Germinal center (tissue), 1 donor: ENCODE results near the gene PRPF19.
A peak's percentile ranks its signal among the peaks of the same experiment; 100 is the strongest.

Experiments
- DNase-seq: peaks from one replicate; pipeline ENCODE4 v3.0.0; 2012; ENCODE audit warnings: mixed read lengths, low spot score

The PRPF19 gene

DNA sequence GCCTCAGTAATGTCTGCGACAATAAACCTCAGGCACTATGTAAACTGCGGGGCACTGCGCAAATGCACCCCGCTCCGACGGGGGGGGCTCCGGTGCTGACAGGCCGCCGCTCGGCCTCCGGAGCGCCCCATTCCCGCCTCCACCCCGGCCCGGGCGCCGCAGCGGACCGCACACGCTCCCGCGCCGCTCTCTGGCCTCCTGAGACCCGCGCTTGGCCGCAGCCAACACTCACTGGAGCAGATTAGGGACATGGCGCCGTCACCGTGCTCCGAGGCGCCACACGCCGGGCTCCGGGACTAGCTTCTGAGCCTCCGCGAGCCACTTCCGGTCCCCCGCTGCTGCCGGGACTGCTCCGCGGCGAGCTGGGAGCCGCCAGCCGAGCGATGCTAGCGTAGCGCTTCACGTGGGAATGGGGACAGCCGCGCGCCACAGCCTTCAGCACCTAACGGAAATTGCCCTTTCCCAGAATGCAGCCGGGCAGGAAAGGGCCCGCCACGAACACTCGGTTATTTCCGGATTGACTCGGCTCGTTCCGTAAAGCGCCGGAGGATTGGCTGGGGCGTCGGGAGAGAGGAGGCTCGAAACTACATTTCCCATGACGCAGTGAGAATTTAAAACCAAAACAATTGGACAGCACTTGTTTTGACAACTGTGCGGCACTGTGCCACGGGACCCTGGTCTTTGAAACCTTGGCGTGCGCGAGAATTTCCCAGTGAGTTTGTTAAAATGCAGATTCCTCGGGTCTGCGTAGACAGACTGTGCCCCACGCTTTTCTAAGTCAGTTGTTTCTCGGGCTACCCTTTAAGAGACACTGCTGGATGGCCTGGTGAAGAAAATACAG, at the start of gene PRPF19:
Gene PRPF19, minus strand, starts transcription at position 454 of the 841 bp plus-strand sequence. Its CDS starts 203 bp downstream, at position 251.
- DNase-seq = peak; percentile 95

DNA sequence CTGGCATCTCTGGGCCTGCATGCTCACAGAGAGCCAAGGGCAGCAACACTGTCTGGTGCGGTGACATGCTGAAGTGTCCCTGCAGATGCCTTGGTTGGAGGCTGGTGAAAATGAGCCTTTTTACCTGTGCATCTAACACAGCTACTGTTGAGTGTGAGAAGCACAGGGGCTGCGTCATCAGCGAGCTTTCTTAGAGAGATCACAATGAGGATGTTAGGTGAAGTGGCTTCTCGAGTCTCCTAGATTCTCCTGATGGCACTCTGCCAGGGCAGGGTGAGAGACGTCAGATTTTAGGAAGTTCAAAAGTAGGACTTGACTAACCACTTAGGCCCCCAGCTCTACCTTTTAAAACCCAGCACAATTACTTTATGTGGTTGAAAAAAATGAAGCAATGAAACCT, 49.2 kb upstream of the PRPF19 start:
- DNase-seq = no peak

DNA sequence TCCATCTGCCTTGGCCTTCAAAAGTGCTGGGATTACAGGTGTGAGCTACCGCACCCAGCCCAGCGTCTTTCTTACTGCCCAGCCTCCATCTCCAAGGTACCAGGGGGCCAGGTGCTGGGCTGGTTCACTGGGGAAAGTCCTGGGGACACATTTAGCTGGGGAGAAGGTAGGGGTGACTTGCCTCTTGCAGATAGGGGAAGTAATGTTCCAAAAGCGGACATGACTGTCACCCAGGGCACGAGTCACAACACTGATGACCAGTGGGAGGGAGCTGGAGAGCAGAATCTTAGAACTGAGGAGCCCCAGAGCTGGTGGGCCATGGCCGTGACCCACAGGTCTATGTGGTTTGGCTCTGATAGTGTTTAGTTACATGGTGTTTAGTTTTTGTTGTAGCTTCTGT, 48.0 kb upstream of the PRPF19 start:
- DNase-seq = no peak

DNA sequence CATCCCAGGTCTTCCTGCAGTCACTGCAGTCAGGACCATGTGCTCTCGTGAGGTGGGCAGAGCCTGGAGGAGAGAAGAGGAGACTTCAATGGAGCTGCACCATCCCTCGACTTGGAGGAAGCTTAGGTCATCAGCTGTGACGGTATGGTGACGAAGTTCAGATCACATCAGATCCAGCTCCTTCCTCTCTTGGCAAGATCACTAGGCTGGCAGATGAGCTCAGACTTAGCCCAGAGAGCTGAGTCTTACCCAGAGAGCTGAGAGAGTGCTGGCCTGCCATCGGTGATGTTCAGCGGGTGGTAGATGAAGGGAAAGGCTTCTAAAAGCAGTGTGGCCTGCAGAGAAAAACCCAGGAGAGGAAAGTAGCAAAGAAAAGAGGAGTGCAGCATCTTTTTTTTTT, 47.4 kb upstream of the PRPF19 start:
- no peak for DNase-seq

DNA sequence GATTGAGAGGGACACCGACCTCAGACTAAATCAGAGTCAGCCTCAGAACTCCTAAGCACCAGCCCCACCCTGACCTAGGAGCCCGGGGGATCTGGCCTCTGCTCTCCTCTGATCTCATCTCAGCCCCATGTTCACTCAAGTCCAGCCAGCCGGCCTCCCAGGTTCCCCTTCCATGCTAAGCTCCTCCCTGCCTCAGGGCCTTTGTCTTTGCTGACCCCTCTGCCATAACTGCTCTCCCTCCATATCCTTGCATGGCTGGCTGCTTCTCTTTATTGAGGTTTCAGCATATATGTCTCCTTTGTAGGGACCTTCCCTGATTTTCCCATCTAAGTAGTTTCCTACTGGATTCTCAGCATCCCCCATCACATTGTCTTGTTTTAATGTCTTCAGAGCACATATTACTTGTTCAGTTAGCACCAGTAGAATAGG, 46.4 kb upstream of the PRPF19 start:
- DNase-seq = no peak

DNA sequence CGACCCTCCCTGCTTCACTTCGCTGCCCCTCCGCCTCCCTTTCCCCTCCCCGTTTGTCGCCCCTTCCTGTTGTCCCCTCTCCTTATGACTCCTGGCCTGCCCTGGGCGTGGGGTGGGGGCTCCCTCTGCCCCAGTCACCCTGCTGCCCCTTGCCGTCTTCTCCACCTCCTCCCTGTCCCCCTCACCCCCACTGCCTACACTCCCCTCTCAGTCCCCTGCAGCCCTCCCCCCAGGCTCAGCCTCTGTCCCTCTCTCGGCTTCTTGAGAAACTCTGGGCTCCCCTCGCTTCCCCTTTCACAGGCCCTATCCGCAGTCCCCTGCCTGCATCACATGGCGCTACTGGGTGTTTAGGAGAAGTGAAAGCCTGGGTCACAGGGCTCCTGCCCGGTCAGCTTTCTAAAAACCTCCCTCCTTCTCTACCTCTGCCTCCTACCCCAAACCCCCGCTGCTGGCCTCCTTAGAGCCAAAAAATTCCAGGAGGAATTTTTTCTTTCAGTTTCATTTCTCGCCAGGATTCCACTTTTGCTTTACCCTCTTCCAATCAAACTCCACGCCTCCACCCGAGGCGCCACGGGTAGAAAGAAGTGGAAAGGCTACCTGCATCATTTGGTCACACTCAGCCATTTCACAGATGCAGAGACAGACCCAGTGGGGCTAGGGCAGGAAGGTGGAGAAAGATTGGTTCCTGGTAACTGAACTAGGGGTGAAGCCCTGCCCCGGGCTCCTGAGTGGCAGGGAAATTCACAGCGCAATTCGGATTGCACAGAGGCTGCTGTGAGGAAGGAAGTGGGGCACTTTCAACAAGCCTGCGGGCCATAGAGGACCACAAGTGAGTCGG, 45.7 kb upstream of the PRPF19 start, which contains the start of gene SLC15A3:
Gene SLC15A3, minus strand, starts transcription at position 273 of the 838 bp plus-strand sequence. CDS start 625 bp downstream, outside the sequence.
- DNase-seq = peak; percentile 86

DNA sequence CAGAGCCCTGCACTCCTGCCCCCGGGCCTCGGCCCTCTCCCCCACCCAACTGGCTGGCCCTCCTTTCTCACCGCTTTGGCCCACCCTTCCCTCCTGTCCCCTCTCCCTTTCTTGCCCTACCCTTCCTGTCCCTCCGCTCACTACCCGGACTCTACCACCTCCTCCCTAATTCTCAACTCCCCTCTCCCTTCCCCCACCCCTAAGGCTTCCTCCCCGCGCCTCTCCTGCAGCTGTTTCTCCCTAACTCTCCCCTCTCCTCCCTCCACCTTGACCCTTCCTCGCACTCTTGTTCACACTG, 45.2 kb upstream of the PRPF19 start:
- peak; percentile 37 for DNase-seq

DNA sequence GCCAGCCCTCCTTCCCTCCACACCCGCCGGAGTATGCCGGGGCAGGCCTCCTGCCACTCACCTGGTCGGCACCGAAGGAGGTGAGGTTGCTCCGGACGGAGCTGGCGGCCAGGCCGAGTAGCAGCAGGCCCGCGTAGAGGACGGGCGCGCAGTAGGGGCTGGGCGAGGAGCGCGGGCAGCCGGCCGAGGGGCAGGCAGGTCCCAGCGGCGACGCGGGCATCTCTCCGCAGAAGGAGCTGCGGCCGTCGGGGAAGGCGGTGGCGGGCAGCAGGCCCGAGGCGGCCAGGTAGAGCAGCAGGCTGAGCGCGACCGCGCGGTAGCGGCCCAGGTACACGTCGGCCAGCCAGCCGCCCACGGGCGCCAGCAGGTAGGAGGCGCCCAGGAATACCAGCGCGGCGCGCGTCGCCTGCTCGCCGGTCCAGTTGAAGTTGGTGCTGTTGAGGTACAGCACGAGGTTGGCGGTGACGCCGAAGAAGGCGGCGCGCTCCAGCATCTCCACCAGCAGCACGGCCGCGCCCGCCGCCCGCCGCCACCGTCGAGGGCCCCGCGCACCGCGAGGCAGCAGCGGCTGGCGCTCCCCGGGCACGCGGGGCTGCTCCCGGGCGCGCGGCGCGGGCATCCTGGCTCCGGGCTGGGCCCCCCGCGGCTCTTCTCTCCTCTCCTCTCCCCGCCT, 44.7 kb upstream of the PRPF19 start:
- peak; percentile 33 for DNase-seq

DNA sequence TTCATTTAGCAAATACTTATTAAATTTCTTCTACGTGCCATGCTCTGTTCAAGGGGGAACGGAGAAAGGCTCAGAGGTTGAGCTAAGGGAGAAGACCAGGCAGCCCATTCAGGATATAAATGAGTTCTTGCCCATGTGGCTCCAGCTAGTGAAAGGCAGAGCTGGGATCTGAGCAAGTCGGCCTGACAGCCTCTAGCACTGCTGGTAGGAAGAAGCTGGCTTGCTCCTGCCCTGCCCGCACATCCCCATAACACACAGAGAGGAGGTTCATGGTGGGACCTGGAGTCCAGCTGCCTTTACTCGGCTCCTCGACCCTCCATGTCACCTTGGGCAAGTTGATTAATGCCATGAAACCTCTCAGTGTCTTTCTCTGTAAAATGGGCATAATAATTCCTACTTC, 43.6 kb upstream of the PRPF19 start:
- no peak for DNase-seq

DNA sequence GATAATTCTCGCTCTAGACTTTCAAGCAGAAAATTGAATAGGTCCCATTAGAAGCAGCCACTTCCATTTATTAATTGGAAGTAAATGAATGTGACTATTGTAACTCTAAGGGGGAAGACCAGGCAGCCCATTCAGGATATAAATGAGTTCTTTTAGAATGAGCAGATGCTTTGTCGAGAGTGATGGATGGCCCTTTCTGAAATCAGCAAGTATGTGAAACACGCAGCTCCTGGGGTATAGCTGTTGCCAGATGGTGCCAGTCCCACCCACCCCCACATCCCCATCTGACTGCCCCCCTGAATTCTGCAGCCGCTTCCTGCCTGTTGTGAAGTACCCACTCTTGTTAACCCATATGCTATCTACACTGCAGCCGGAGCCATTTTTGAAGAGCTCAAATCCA, 41.9 kb upstream of the PRPF19 start:
- DNase-seq = no peak

DNA sequence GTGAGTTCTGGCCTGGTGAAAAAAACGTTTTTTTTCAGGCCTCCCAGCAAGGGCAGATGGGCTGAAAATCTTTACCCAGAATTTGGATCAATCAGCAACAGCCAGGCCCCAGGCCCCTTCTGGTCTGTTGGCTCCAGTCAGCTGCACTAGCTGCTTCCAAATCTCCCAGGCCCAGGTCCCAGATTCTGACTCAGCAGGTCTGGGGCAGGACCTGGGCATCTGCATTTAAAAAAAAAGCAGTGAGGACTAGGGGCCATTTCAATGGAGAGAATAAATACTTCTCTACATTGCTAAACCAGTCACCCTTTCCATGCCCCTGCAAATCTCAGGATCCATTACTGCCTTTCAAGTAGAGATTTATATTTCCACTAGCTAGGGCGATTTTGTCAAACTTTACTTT, 41.3 kb upstream of the PRPF19 start:
- no peak for DNase-seq

DNA sequence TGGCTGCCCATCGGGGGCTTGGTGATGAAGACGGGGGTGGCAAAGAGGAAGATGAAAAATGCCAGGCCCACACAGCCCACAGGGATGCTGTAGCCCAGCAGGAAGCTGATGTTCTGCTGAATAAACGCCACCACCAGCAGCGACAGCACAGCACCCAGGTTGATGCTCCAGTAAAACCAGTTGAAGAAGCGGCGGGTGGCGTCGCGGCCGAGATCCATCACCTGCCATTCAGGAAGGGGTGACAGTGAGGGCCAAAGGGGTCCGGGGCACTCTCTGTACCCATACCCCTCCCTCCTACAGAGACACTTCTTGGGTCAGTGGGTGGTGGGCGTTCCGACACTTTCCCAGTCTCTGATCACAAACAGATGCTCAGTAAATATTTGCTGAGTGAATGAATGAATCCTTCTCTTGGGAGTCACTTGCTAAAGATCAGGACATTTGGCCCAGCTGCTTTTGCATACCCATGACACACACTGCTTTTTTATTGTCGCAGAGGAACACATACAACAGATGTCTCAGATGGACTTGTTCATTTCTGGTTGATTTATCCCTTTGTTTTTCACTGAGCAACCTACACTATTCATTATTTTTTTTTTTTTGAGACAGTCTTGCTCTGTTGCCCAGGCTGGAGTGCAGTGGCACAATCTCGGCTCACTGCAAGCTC, 40.3 kb upstream of the PRPF19 start:
- DNase-seq = no peak

DNA sequence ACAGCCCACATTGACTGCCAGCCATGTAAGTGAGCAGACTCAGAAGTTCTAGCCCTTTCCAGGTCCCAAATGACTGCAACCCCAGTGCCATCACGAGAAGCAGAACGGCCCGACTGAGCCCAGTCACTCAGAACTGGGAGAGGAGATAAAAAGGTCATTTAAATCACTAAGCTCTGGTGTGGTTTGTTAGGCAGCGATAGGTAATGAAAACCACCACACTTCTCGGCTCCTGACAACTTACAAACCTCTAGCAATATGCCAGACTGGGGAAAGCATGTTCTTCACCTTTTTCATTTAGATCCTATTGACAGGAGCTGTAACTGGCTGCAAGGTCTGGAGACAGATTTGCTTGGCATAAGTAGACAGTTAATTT, 38.9 kb upstream of the PRPF19 start:
- DNase-seq = no peak

DNA sequence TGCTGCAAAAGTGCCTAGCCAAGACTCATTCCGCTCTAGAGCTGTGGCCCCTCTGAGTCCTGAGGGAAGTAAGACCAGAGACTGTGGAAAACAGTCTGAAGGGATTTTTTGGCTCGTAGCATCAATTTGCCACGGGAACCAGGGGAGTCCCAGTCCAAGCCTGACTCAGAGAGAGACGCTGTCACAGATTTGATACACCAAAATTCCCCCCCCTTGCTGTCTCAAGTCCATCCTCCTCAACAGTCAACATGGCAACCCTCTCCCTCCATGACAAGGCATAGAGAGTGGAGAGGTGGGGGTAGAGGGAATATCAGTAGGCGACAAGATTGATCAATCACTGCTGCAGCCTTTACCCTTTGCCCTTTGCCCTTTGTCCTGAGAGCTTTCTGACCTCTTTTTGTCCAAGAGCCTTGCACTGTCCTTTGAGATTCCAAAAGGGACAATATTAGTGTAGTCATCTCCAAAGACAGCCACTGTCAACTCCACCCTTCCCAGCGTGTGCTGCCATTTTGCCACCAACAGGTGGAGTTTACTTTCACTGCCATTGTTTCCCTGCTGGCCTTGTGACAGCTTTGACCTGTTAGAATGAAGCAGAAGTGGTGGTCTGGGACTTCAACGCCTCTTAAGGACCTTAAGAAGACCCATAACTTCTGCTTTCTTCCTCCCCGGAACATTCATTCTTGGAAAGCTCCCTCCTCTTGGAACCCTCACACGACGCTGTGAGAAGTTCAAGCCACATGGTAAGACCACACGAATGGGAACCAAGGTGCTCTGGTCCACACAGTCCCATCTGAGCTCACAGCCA, 38.3 kb upstream of the PRPF19 start:
- DNase-seq = no peak

DNA sequence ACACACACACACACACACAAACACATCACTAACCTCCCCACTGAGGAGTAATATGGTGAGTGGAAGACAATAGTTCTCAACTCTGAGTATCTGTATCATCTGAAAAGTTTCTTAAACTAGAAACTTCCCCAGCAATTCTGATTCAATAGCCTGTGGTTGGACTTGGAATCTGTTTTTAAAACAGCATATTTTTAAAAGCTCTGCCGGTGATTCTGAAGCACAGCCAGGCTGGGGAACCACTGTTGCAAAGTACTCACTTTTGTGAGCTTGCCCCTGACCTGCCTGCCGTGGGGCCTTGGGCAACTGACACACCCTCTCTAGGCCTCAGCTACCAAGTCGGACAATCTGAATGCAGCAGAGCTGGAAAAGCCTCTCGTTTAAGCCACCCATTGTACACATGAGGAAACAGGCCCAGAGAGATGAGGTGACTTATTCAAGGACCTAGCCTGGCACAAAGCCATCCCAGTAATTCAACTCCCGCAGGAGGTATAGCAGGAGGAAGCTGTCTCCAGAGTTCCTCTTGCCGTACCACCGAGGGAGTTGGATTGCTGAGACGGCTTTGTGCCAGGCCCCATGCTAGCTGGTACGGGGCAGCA, 36.7 kb upstream of the PRPF19 start:
- no peak for DNase-seq

DNA sequence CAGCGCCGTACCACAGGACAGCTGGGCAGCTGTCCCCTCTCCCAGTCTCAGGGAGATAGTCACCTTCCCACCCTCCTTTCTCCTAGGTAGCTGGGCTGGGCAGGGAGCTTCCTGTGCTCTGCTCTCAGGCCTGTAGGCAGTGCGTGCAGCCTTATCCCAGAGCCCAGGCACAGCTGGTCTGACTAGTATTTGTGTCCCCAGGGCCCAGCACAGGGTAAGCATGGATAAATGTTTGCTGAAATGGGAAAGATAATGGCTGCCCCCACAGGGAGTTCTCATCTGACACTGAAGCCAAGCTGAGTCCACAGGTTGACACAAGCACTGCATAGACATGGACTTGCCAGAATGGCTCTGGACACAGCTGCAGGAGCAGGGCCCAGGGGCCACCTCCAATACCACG, 35.8 kb upstream of the PRPF19 start:
- DNase-seq = no peak

DNA sequence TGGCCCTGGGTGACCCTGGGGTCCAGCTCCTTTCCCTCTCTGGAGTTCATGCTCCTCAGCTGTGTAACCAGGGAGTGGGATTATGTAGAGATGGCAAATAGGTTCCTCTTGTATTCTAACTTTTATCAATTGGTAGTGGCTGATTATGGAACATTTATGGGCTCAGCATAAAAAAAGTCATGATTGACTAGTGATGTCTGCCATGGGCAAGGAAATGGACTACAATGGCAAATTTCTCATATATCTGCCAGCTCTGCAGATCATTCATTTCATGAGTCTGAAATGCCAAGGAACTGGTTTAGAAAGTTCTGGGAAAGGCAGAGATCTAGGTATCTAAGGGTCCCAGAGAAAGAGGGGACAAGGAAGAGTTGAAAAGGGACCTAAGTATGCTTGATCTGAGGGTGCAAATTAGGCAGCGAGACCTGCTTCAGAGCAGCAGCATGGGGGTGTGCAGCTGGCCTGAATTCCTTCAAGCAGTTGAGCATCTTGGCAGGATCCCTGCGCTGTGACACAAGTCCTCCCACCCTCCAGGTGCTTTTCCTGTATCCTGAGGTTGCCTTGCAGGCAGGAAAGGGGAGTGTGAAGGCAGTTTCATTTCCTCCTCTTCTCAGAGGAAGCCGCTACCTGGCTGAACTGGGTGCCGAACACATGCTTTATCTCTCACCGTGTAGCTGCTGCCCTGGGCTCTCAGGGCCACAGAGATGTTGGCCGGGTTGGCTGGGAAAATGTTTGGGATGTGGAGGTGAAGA, 35.2 kb upstream of the PRPF19 start:
- DNase-seq = no peak

DNA sequence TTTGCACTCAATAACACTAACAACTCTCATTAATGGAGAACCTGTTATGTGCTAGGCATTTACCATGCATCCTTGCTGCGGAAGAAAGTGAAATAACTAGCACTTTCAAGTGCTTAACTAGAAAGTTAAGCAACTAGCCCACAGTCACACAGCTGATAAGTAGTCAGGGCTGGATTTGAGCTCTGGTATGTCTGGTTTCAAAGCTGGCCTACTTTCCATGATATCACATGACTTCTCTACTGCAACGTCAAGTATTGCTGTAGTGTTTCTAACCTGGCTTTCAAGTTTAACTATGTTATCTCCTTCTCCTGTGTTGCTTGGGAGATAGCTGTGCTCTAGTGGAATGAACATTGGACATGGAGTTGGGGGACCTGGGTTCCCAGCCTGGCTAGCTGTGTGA, 33.5 kb upstream of the PRPF19 start:
- no peak for DNase-seq

DNA sequence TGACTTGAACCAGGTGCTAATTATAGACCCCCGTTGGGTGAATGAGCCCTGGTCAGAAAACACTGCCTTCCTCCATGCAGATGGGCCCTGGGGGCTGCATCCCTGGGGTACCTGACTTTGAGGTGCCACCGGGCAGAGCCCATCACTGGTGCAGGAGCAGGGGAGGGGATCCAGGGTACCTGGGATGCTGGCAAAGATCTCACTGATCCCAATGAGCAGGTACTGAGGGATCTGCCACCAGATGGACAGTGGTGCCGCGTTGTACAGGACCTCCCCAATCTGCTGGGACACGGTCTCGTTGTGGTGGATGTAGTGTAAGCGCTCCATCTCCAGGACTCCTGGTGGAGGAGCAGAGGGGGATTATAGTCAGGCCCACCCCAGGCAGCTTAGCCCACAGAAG, 32.9 kb upstream of the PRPF19 start:
- DNase-seq = no peak

DNA sequence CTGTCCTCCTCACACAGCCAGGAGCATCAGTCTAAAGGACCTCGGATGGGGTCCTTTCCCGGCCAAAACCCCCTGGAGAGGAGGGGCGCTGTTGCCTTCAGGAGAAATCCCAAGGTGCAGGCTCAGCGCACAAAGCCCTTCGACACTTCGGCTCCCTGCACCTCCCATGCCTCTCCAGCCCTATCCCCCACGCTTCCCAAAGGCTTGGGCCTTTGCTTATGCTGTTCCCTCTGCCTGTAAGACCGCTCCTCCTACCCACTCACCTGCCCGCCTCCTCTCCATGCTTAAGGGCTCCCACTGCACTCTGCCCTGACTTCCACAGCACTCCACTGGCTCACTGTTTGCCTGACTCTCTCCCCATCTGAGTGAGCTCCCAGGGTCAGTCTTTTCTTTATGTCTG, 32.1 kb upstream of the PRPF19 start:
- no peak for DNase-seq
